LHCN-M2 (cell line): ENCODE data around the gene SLC12A7. TPM values are rescaled to one million over a fixed set of nuclear protein-coding genes. Genes with fewer than 3 reads are reported as not detected.
"Not testable (repeated sequence)": the region's sequence is repeated elsewhere in the genome, so short reads cannot be mapped to it uniquely, and the experiment has no call there.

ENCODE experiments used
- DNase-seq: peaks from one replicate; pipeline ENCODE4 v3.0.0-alpha.2; 2012; ENCODE audit warnings: low read depth
- total RNA-seq: library from RNA; depleted of rRNA; stranded (reverse); fragments of >200 nt; gene quantifications from 2 replicates; pipeline ENCODE4 v1.2.3, GENCODE V29; 2014

Gene SLC12A7
- total RNA-seq, 1 experiment from 2014 or later: 5.5 TPM

DNA sequence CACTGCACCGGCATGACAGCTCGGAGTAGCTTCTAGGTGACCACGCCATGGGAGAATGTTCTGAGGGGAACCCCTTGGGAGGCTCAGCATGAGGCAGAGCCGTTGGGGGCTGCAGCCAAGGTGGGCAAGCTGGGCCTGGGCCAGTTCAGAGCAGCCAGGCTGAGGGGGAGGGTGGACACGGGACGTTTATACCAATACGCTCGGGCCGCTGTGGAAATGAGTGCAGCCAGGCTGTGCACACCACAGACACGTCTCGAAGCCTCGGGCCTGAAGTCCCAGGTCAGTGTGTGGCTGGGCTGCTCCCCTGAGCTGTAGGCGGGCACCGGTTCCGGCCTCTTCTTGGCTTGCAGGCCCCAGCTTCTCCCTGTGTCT is 28.9 kb upstream of the SLC12A7 start:
- DNase-seq: no peak

- DNase-seq: peak; percentile 36
Measured at GRCh38 chr5:1140171-1140817, 28.4 kb upstream of the SLC12A7 start.

DNA sequence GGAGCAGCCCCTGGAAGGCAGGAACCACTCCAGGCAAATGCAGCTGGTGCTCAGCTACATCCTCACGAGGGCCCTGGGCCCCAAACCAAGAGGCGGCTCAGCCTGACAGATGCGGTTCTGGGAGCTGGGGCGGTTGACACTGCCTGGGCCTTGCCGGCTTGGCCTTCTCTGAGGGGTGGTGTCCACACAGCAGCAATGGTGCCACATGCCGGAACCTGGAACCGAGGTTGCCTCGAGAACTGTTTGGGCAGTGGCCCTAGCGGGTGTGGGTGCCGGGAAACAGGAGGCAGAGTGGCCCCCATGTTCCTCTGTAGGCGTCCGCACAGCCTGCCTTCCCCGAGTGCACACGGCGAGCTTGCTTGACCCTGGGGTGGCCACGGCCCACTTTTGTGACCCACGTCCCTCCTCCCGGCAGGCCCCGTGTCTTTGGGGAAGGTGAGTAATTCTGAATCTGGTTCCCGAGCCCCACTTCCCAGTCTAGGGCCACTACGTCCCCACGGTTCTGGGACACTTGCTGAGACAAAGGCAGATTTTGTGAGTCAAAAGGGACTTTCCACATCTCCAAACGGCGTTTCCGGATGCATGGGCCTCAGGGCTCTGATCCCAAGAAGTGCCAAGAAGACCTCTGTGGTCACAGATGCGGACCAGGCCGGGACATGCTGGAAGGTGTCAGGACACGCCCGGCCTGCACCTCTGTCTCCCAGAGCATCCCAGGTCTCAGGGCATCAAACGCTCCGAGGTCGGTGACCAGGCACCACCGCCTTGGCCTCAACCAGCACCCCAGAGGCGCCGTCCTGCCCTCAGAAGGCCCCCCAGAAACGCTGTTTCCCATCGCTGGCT is 27.7 kb upstream of the SLC12A7 start:
- no peak for DNase-seq

DNA sequence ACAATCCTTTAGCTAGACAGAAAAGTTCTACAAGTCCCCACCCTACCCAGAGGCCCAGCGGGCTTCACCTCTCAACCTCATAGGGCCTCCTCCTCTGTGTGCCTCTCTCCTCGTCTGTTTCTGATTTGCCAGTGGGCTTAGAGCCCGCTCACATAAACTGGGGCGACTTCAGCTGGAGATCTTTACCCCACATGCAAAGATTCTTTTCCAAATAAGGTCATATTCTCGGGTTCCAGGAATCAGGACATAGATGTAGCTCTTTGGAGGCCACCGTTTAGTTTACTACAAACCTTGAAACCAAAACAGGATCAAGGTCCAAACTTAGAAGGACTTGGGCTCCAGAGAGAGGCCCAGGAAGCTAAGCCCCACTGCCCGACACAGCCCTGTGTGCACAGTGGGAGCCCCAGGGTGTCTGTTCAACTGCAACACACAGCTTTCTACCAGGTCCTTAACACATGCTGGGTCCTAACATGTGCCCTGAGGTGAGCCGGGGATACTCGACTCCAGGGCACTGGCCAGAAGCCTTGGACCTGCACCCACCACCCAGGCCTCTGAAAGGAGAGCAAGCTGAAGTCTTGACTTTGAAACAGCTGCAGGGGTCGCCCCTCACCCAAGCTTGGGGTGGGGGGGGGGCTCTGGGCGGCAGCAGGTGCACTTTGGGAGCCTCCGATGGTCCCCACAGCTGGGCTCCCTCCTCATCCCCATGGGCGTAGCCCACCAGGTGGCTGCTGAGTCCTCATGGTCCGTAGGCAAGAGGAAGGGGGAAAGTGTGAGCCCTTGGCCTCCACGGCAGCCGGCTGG is 26.8 kb upstream of the SLC12A7 start:
- no peak for DNase-seq

GRCh38 chr5:1137567-1138444 is 25.9 kb upstream of the SLC12A7 start:
- DNase-seq: no peak

DNA sequence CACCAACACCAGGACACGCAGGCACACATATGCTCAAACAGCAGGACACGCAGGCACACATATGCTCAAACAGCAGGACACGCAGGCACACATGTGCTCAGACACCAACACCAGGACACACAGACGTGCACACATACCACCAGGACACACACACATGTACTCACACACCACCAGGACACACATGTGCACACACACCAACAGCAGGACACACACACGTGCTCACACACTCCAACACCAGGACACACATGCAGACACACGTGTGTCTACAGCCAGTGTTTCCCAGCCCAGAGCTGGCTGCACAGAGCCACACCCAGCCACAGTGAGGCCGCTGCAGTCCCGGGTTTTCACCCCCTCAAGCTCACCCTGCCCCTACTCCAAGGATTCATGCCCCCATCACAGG is 25.0 kb upstream of the SLC12A7 start:
- DNase-seq: no peak

DNA sequence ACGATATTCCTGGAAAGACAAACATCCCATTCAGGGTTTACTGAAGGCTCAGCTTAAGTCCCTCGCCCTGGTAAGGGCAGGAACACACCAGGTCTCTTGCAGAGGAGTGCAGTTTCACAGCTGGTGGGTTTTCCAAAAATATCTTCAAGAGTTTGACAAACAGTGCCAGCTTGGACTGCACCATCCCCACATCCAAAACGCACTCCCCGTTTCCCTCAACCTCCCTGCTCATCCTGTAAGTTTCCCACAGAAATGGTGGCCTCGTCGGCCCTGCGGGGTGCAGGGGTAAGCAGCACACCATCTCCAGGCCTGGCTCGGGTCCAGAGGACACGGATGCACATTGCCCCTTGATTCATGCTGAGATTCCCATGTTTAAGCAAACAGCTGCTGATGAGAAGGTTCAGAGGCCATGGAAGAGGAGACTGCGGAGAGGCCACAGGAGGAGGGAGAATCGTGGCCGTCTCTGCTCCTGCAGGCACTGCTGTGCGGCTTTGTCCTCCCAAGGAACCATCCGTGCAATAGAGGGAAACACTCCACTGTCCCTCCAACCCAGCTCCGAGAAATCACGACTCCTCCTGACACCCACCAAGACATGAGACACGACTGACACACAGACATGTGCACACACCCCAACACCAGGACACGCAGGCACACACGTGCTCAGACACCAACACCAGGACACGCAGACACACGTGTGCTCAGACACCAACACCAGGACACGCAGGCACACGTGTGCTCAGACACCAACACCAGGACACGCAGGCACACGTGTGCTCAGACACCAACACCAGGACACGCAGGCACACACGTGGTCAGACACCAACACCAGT is 24.0 kb upstream of the SLC12A7 start:
- no peak for DNase-seq

GRCh38 chr5:1134478-1134877 is 22.6 kb upstream of the SLC12A7 start:
- DNase-seq: no peak

DNA sequence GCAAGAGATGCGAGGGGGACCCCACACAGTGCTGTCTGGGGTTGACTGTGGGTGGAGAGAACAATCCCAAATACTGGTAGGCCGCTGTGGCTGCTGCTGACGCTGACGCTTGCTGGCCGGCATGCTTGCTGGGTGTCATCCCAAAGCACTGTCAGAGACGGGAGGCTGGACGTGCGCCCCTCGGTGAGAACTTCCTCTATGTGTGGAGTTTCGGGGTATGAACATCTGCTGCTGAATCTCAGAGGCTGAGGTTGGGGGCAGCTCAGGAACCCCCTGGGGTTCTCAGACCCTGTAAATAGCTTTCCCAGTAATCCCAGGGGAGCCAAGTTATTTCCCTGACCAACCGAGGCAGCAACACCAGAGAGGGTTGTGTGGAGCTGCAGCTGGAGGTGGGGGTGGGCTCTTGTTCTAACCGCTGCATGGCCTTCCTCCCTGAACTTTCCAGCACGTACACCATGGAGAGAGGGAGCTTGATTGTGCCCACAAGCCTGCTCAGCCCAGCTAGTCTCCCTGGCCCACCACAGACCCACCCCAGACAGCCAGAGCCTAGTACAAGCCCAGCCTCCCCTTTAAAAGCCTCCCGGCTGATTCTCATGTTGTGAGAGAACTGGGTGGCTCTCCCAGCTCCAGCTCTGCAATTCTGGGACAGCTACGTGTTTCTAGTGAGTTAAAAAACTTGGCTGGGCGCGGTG is 21.8 kb upstream of the SLC12A7 start:
- DNase-seq: no peak

DNA sequence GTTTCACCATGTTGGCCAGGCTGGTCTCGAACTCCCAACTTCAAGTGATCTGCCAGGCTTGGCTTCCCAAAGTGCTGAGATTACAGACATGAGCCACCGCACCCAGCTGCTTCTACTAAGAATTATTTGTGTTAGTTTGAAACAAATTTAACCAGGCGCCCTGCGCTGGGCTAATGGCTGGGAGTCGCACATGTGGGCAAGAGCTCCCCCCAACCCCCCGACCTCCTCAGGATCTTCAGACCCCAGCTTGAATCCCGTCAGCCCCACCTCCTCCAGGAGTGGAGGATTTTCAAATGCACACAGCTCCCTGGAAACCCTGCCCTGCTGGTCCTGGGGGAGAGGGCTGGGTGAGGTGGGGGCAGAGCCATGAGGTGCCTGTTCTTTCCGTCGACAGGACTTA is 21.2 kb upstream of the SLC12A7 start:
- no peak for DNase-seq

DNA sequence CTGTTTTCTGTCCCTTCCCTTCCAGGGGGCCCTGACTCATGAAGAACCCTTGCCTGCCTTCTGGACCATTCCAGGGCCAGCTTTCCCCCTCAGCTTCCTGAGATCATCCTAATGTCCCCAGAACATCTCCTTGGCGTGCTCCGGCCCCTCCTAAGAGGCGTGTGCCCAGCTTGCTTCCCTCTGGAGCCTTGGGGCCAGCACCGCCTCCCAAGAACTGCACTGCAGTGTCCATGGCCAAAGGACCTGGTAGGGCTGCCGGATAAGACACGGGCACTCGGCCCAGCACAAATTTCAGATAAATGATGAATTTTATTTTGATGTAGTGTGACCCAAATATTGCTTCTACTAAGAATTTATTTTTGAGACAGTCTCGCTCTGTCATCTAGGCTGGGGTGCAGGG is 20.7 kb upstream of the SLC12A7 start:
- DNase-seq: no peak

- no peak for DNase-seq
Measured at GRCh38 chr5:1131726-1132125, 19.9 kb upstream of the SLC12A7 start.

DNA sequence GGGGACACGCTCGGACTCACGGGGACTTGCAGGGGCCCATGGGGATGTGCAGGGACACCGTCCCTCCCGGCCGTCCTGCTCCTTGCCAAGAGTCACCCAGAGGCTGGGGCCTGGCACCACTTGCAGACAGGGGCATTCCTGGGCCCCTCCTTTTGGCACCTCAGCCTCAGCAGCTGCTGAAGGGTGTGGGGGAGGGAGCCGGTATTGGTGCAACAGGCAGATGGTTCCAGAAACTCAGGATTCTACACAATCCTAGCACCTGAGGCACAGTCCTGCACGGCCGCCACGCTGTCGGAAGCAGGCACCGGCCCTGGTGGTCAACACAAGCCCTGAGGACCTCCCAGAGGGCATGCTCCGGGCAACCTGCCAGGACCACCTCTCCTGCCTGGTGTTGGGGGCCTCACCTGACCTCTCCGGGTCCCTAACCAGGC is 19.3 kb upstream of the SLC12A7 start:
- no peak for DNase-seq

GRCh38 chr5:1130218-1130946 is 18.5 kb upstream of the SLC12A7 start:
- DNase-seq: no peak

- DNase-seq: no peak
Measured at GRCh38 chr5:1129711-1130055, 17.8 kb upstream of the SLC12A7 start.

GRCh38 chr5:1128977-1129710 is 17.3 kb upstream of the SLC12A7 start:
- no peak for DNase-seq

DNA sequence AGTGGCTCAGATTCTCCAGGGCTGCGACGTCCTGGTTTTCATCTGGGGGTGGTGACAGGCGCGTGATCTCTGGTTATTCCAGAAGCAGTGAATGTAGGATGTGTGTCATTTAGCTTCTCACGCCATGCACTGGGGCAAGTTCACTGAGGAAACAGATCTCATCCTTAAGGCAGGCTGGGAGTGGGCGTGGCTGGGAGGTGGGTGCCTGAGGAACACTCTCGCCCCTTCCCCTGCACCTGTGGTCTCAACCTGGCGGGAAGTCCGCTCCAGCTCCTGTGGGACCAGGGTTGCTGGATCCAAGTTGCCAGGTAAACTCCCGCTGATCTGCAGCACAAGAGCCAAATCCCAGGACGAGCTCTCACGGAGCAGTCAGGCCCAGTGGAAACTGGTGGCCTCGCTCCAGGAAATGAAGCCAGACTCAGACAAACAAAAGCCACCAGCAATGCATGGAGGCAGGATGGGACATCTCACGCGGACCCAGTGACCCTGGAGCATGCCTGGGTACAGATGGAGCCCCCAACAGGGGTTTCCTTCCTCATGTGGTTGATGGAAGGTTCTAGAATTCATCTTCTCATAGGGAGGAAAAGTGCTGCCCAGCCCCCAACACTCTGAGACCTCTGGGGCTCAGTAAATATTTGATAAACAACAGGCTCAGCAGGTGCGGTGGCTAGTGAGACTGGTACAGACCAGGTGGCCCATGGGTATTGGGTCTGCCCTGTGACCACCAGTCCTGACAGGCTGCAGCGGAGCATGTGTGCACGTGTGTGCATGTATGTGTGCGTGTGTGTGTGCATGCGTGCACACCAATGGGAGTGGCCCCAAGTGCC is 16.3 kb upstream of the SLC12A7 start:
- no peak for DNase-seq

DNA sequence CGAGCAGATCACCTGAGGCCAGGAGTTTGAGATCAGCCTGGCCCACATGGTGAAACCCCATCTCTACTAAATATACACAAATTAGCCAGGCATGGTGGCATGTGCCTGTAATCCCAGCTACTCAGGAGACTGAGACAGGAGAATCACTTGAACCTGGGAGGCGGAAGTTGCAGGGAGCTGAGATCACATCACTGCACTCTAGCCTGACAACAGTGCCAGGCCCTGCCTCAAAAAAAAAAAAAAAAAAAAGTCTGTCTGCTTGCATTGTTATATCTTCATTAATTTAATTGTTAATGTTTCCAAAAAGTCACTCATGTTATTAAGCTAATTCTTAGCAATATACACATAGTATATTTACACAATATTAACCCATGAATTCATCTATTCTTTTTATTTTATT is 13.8 kb upstream of the SLC12A7 start:
- DNase-seq: not testable (repeated sequence)
